PFSK-1 (cell line): Measurements from ENCODE around the gene INTS11. TPM values are rescaled to one million over a fixed set of nuclear protein-coding genes. Genes with fewer than 3 reads are reported as not detected.

ENCODE experiments used
- FOXP2 ChIP-seq: optimal IDR thresholded peaks from 2 replicates; pipeline ENCODE3; 2011; ENCODE audit warnings: borderline replicate concordance, control low read depth, inconsistent platforms; ENCODE audit not compliant: insufficient read depth; ENCODE audit errors: extremely low read length, extremely low read depth
- POLR2AphosphoS5 ChIP-seq: IDR thresholded peaks from 2 replicates; pipeline ENCODE4 v1.6.1; 2012; ENCODE audit warnings: low read depth, mild to moderate bottlenecking, control low read depth, low read length, moderate library complexity
- REST ChIP-seq, 2 experiments: IDR thresholded peaks; 2 replicates each; pipeline versions ENCODE4 v1.6.1 to v1.8.0; 2011 to 2012; ENCODE audit warnings: low read depth in 2 of 2, low read length in 2 of 2, control low read depth in 1 of 2, inconsistent platforms in 1 of 2, mild to moderate bottlenecking in 1 of 2, moderate library complexity in 1 of 2; ENCODE audit not compliant: insufficient read depth in 1 of 2
- SIN3A ChIP-seq: IDR thresholded peaks from 2 replicates; pipeline ENCODE4 v1.6.1; 2012; ENCODE audit warnings: mild to moderate bottlenecking, low read length, moderate library complexity, borderline replicate concordance; ENCODE audit not compliant: insufficient read depth
- TAF1 ChIP-seq: IDR thresholded peaks from 2 replicates; pipeline ENCODE4 v1.6.1; 2012; ENCODE audit warnings: low read length, control low read depth, borderline replicate concordance; ENCODE audit not compliant: insufficient read depth
- polyA plus RNA-seq: library from polyadenylated mRNA; unstranded; fragments of >200 nt; gene quantifications from one replicate; pipeline ENCODE4 v1.2.1, GENCODE V29; 2012; ENCODE audit warnings: low read depth, missing spikeins; ENCODE audit not compliant: insufficient read length

Gene INTS11
- polyA plus RNA-seq, result 298 TPM

- TF ChIP-seq POLR2AphosphoS5, result peak; percentile 89
- TF ChIP-seq SIN3A, result no peak
- peak; percentile 58; the same call in 1 of the 2 replicates for TF ChIP-seq TAF1
- TF ChIP-seq REST (IDR thresholded peaks at IDR 0.05; ENCODE audit: insufficient read depth in 1 of 2, low read depth in 2 of 2, low read length in 2 of 2), result no peak
- no peak for TF ChIP-seq FOXP2
Measured at GRCh38 chr1:1324524-1325287, at the start of gene INTS11, which contains the start of gene CPTP. Gene INTS11, minus strand, starts transcription at chr1:1324660. Its CDS starts 52 bp downstream, at chr1:1324608. Gene CPTP, plus strand, starts transcription at chr1:1324802. Its CDS starts 2,109 bp downstream, at chr1:1326911.

- TF ChIP-seq POLR2AphosphoS5 (no peak), SIN3A (no peak), REST (IDR thresholded peaks at IDR 0.05; ENCODE audit: insufficient read depth in 1 of 2, low read depth in 2 of 2, low read length in 2 of 2) (no peak), TAF1 (no peak), FOXP2 (no peak)
Measured at GRCh38 chr1:1373815-1374588, 49.5 kb upstream of the INTS11 start.

GRCh38 chr1:1373051-1373814, 48.8 kb upstream of the INTS11 start:
- TF ChIP-seq POLR2AphosphoS5, result no peak
- TF ChIP-seq SIN3A, result no peak
- no peak for TF ChIP-seq FOXP2
- no peak for TF ChIP-seq REST (IDR thresholded peaks at IDR 0.05; ENCODE audit: insufficient read depth in 1 of 2, low read depth in 2 of 2, low read length in 2 of 2)
- no peak for TF ChIP-seq TAF1

GRCh38 chr1:1371746-1372711, 47.6 kb upstream of the INTS11 start:
- TF ChIP-seq POLR2AphosphoS5, result 0 out of 2 replicates have a peak, but pooled peaks have one; percentile 15
- TF ChIP-seq FOXP2, result no peak
